GM12891 (cell line): ENCODE measurements around the gene MAL.

ENCODE experiments used
- DNase-seq: peaks from one replicate; pipeline ENCODE4 v3.0.0; 2011; ENCODE audit warnings: low spot score; ENCODE audit not compliant: insufficient read length
- FAIRE-seq: peaks from 2 replicates; lab custom pipeline; 2011; peaks lifted over from hg19 to GRCh38; lab: Jason Lieb, UNC
- PAX5 ChIP-seq: IDR thresholded peaks from 2 replicates; pipeline ENCODE4 v1.6.1; 2011; ENCODE audit warnings: low read length, moderate library complexity, mild to moderate bottlenecking; ENCODE audit not compliant: insufficient read depth, severe bottlenecking
- POLR2A ChIP-seq: IDR thresholded peaks from 2 replicates; pipeline ENCODE4 v1.6.1; 2011; ENCODE audit warnings: low read depth, low read length, control low read depth
- POLR2AphosphoS5 ChIP-seq: IDR thresholded peaks from 2 replicates; pipeline ENCODE4 v1.6.1; 2011; ENCODE audit warnings: low read depth, low read length, control low read depth
- POU2F2 ChIP-seq: IDR thresholded peaks from 2 replicates; pipeline ENCODE4 v1.6.1; 2011; ENCODE audit warnings: low read depth, mild to moderate bottlenecking, control low read depth, low read length, moderate library complexity
- SPI1 ChIP-seq: IDR thresholded peaks from 2 replicates; pipeline ENCODE4 v1.6.1; 2011; ENCODE audit warnings: low read depth, low read length, control low read depth
- TAF1 ChIP-seq: IDR thresholded peaks from 2 replicates; pipeline ENCODE4 v1.6.1; 2011; ENCODE audit warnings: low read depth, low read length, control low read depth

The MAL gene

DNA sequence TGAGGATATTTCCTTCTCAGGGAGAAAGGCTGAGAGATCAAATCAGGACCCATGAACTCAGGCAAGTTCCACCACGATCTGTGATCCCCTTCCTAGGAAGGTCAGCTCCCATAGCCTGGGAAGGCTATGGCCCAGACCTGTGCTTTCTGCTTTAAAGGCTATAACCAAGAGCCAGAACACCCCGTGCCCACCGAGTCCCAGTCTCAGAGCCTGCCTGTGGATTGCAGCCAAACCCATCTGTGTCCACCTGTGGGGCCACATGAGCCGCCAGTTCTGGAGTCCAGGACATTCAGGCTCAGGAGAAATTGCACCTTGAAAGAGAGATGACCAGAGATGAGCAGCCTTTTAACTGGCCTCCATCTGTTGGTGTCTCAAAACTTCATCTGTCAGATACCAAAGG, 46.9 kb downstream of the MAL start:
- DNase-seq: no peak
- no peak for FAIRE-seq

DNA sequence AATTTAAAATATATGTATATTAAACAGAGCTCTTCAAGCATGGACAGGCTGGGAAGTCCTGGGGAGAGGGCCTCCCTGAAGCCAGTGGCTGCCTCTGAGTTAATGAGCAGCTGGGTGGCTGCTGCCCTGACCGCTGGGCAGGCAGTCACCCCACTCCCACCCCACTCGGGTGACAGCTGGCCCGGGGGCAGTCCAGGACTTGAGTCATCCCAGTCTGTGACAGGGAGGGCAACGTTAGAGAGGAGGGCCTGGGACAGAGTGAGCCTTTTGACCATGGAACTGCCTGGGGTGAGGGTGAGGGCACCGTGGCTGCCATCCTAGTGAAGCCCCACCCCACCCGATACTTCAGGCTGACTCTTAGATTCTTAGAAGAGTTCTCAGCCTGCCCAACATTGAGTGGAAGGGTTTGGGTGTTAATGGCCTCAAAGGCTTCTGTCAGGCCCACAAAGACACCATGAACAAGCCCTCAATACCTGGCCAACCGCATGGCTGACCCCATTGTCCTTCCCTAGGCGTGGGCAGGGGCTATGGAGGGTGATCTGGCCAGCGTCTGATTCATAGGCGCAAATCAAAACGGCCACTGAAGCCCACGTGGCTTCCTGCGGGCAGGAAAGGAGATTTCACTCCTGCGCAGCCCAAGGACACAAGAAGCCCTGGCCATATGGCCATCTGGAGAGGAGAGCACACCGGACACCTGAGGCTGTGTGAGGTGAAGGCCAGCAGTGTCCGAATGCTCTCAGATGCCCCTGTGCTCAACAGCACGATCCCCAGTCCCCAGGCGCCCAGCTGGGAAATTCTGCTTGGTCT, 48.6 kb downstream of the MAL start:
- TF ChIP-seq POLR2AphosphoS5 (no peak), PAX5 (no peak), POU2F2 (no peak), POLR2A (no peak), SPI1 (no peak), TAF1 (no peak)
- FAIRE-seq: no peak

More for the DNA sequence above, 46.9 kb downstream of the MAL start:
- TF ChIP-seq POLR2A: no peak
- no peak for TF ChIP-seq POU2F2
- TF ChIP-seq SPI1: no peak
- TF ChIP-seq TAF1: no peak

DNA sequence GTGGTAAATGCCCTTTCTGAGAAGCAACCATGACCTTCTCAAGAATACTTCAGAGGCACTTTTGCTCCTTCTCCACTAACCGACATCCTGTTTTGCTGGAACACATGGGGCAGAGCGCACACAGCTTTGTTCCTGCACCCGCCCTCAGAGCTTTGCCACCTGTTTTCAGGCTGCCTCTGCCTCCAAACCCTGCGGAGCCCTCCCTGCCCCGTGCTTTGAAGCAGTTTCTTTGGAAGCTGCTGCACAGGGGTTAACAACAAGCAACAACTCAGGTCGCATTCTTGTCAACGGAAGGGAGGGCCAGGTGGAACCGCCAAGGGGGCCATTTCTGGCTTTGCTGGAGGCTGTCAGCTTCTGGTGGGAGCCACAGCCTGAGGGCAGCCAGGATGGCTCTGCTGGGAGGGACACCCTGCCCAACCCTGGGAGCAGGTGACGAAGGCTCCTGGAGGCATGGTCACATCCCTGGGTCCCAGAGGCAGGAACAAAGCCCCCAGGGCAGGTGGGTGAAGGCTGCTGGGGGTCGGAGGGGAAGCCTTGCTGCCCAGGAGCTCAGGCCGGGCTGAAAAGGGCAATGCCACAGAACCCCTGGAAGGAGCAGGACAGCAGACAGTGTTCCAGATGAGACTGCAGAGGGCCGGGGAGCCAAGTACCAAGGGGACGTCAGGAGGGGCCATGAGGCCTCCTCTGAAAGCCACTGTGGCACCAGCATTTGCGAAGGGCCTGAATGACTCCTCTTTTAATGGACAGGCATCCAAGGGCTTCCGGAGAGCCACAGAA, 49.3 kb downstream of the MAL start:
- no peak for TF ChIP-seq SPI1
- no peak for TF ChIP-seq POLR2A
- TF ChIP-seq TAF1: no peak
- TF ChIP-seq POLR2AphosphoS5: no peak
- no peak for TF ChIP-seq POU2F2
- TF ChIP-seq PAX5: no peak
- DNase-seq (no peak), FAIRE-seq (peak; percentile 31)

More for the DNA sequence above, 48.6 kb downstream of the MAL start:
- DNase-seq: no peak

DNA sequence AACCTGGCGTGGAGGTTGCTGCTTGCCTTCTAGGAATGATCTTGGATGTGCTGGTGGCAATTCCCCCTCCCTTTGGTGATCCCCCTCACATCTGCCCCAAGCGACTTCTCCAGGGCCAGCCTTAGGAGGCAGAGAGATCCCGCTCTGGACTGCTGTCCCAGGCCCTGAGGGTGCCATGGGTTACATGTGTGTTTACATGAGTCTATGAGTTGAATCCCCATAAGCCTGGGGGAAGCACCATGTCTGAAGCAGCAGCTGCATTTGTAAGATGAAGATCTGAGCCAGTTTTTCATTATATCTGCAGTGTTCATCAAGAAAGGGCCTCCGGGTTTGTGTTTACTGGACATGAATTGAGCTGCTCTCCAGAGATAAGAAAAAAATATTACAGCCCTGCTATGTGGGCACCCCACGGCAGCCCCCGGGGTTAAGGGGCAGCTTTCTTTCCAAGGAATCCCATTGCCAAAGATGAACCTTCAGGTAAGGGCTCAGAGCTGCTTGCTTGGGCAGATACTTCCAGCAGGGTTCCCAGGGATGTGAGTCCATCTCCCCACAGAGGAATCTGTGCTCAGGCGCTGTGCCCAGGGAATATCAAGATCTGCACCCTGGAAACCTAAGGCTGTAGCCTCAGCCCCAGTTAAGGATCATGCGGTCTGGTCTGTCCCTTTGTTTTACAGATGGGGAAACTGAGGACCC, 50.1 kb downstream of the MAL start:
- no peak for DNase-seq
- TF ChIP-seq PAX5 (no peak), TAF1 (no peak), POU2F2 (no peak), POLR2AphosphoS5 (no peak), POLR2A (no peak), SPI1 (no peak)
- no peak for FAIRE-seq

DNA sequence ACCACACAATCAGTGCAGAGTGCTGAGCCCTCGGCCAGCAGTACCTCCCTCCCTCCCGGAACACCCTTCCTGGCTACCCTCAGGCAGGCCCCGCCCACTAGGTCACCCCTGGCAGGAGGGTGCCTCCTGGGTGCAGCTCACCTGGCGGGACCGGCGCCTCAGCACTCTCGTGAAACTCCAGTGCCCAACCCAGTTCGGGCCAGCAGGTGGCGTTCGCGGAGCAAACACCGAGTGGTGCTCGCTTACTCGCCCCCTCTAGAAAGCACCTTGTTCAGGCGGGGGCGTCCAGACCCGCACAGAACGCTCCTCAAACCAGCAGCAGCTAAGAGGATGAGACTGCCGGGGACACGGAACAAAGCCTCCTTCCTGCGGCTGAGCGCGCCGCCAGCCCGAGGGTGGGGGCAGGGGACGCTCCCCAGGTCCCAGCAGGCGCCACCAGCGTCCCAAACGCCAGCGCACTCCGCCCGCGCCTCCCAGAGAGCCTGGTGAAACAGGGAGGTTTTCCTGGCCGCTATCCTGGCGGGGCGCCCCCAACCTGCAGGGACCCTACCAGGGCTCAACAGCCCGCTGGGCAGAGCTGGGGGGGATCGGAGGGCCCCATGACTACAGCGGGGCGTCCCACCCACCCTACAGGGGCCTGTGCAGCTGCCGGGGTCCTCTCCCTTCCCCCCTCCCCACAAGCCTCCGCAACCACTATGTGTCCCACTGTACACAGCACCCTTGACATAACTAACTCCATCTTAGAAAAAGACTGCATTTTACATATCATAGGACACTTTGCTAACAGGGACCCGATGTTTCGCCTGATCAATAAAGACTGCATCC, 51.4 kb downstream of the MAL start:
- DNase-seq (peak; percentile 75), FAIRE-seq (peak; percentile 90)
- no peak for TF ChIP-seq POLR2AphosphoS5
- 0 out of 2 replicates have a peak, but pooled peaks have one; percentile 29 for TF ChIP-seq POU2F2

DNA sequence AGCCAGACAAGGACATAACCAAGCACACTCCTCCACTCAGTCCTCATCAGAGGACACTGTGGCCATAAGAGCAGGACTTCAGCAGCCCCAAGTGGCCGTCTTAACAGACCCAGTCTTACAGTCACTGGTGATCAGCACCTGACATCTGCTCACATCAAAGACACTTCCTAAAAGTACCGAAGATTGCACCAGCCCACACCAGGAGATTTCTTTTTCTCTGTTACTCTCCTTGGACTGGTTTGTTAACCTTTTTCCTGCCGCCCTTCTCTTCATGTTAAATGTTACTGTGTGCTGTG, 52.0 kb downstream of the MAL start:
- no peak for FAIRE-seq
- no peak for TF ChIP-seq PAX5
- no peak for TF ChIP-seq POLR2AphosphoS5
- TF ChIP-seq POU2F2: no peak
- TF ChIP-seq SPI1: no peak
- no peak for TF ChIP-seq TAF1
- TF ChIP-seq POLR2A: no peak
- DNase-seq: no peak

DNA sequence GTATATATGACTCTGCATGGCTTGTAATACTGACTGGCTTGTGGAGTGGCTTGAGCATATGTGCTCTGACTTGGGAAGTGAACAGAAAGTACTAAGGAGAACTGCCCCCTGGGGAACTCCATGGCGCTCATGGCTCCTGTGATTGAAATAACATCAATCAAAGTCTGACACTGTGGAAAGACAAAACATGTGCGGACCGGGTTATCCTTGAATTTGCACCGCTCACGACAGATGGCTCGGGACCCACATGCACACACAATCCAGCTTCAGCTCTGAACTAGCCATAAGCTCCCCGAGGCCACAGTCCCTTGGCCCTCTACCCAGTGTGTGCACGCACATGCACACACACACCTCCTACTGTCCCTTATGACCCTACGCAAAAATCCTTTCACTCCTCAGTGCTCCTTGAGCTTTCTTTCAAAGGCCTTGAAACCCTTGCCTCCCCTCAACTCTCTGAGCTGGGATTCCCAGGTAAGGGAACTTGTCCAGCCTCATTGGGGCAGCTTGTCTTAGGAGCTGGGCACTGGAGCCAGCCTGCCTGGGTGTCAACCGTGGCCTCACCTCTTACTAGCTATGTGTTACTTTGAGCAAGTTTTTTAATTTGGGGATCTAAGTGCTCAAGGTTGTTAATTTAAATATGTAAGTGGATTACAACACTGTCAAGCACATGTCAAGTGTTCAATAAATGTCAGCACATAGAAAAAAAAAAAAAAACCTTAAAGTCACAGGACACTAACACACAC, 52.5 kb downstream of the MAL start:
- no peak for TF ChIP-seq PAX5
- DNase-seq (no peak), FAIRE-seq (no peak)

DNA sequence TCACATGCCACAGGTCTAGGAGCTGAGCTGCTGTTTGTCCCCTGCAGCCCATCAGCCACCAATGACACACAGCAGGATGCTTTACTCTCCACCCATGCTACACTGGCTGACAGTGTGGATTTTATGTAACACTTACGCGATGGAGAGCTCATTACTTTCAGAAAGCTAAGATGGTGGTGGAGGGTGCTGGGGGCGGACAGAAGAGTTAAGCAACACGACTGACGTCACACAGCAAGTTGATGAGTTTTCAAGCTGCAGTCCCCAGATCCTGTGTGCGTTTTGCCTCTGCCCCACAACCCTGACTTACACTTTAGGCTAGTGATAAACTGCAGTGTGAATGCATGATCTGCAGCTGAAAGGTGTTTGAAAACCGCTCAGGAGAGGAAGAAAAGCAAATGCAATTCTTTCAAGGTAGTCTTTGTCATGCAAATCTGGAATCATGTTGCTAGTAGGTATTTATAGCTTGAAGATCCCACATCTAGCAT, 53.7 kb downstream of the MAL start:
- no peak for TF ChIP-seq SPI1
- no peak for TF ChIP-seq POU2F2
- TF ChIP-seq TAF1: no peak
- TF ChIP-seq POLR2AphosphoS5: no peak
- no peak for TF ChIP-seq POLR2A
- TF ChIP-seq PAX5: no peak
- no peak for FAIRE-seq
- DNase-seq: no peak

DNA sequence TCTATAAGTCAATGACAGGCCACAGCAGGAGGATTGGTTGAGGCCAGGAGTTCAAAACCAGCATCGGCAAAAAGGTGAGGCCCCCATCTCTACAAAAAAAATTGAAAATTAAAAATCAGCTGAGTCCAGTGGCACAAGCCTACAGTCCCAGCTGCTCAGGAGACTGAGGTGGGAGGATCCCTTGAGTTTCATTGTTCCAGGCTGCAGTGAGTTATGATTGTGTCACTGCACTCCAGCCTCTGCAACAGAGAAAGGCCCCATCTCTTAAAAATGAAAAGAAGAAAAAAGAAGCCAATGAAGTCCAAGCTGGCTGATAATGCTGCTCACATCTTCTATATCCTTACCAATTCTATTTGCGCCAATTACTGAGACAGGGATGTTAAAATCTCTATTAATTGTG, 57.0 kb downstream of the MAL start:
- DNase-seq (no peak), FAIRE-seq (no peak)
- no peak for TF ChIP-seq POLR2AphosphoS5
- no peak for TF ChIP-seq PAX5
- no peak for TF ChIP-seq POLR2A
- no peak for TF ChIP-seq POU2F2
- no peak for TF ChIP-seq SPI1
- no peak for TF ChIP-seq TAF1
